ENCODE data around the gene OGFOD3.
A peak's percentile ranks its signal among the peaks of the same experiment; 100 is the strongest.
"Not testable (repeated sequence)": the region's sequence is repeated elsewhere in the genome, so short reads cannot be mapped to it uniquely, and the experiment has no call there.

OGFOD3 gene, protein sequence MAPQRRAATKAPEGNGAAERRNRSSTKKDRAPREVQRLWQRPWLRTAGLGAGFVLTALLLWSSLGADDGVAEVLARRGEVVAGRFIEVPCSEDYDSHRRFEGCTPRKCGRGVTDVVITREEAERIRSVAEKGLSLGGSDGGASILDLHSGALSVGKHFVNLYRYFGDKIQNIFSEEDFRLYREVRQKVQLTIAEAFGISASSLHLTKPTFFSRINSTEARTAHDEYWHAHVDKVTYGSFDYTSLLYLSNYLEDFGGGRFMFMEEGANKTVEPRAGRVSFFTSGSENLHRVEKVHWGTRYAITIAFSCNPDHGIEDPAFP

DNA sequence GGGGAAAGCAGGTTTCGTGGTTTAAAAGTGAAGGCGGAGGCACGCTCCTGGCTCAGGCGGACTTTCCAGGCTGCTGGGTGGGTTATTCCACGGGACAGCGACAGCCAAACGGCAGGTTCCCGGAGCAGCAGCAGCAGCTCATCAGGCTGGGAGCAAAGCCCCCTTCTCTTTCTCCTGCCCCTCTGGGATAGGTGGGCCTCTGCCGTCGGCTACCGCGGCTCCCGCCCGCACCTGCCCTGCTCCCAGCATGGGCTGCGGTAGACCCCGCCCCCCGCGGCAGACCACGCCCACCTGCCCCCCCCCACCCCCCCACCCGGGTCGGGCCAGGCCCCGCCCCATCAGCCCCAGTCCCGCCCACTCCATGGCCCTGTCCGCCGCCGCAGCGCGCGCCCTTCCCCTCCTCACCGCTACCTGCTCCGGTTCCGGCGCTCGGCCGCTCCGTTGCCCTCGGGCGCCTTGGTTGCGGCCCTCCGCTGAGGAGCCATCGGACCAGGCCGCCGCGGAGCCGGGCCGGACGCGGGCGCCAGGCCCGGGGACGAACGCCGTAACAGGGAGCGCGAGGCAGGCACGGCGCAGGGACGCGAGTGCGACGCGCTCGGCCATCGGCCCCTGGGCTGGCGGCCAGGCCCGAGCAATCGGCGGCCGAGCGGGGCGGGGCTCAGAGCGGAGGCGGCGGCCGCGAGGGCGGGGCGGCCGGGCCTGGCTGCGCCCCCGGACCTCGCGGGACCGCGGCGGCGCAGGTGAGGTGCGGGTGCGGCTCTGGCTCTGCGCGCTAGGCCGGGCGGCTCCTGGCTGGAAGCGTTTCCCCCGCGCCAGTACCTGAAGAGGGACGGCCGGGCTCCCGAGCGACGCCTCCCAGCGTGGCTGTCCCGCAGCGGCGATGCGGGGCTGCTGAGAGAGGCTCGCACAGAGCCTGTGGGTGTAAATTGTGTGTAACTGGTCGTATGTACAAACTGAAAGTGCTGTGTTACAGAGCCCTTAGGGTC lies at the start of gene OGFOD3, which contains the start of gene HEXD:
Gene OGFOD3, minus strand, starts transcription at position 586 of the 986 bp plus-strand sequence. Its CDS starts 101 bp downstream, at position 485.
Gene HEXD, plus strand, starts transcription at position 347 of the 986 bp plus-strand sequence. CDS start 1,453 bp downstream, outside the sequence.
- Histone ChIP-seq H3K27me3 (ENCODE audit: control insufficient read depth, insufficient read depth, low read length) (no peaks in the 10 kb centered on the region), H3K36me3 (ENCODE audit: control insufficient read depth, insufficient read depth, low read length) (peaks cover 4% of the 10 kb centered on the region), H3K9ac (ENCODE audit: low read length) (peak within 1 kb of the TSS; percentile 80), H3K4me1 (ENCODE audit: control insufficient read depth, insufficient read depth, low read length) (peaks cover 4% of the 10 kb centered on the region), H3K9me3 (ENCODE audit: control insufficient read depth, low read length) (no peaks in the 10 kb centered on the region), H3K4me3 (ENCODE audit: low read length) (peak within 1 kb of the TSS; percentile 93)

DNA sequence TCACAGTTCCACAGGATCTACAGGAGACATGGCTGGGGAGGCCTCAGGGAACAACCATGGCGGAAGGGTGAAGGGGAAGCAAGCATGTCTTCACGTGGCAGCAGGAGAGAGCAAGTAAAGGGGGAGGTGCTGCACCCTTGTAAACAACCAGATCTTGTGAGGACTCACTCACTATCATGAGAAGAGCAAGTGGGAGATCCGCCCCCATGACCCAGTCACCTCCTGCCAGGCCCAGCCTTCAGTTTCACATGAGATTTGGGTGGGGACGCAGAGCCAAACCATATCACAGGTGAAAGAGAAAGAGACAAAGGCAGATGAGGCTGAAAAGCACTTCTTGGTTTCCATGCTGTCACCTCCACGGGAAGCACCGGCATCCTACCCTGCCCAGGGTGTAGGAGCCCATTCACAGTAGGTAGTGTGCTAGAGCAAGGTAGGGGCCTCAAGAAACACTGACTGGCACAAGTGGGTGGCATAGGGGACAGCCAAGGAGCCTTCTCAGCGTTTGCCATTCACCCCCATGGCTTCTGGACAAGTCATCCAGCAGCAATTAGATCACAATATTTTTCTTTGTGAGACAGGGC lies 46.7 kb upstream of the OGFOD3 start:
- H3K4me3 ChIP-seq (ENCODE audit: low read length) = no peak overlapping the region
- no peaks in the 10 kb centered on the region for H3K9me3 ChIP-seq (ENCODE audit: control insufficient read depth, low read length)
- H3K27me3 ChIP-seq (ENCODE audit: control insufficient read depth, insufficient read depth, low read length) = no peaks in the 10 kb centered on the region
- peaks cover 29% of the 10 kb centered on the region for H3K4me1 ChIP-seq (ENCODE audit: control insufficient read depth, insufficient read depth, low read length)
- H3K36me3 ChIP-seq (ENCODE audit: control insufficient read depth, insufficient read depth, low read length) = peaks cover 22% of the 10 kb centered on the region
- H3K9ac ChIP-seq (ENCODE audit: low read length) = no peak overlapping the region

DNA sequence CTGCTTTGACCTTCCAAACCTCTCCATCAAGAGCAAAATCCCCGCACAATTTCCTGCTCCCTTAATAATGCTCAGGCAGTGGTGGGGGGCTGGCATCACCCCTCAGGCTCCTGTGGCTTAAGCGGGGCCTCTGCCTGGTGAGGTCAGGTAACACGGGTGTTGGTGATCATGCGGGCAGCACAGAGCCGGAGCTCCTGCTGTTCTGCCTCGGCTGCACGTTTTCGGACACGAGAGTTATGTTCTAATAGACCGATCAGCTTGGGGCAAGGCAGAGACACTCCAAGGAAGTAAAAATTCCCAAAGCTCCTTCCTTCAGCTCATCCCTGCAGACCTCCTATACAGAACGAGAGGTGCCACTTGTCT lies 46.2 kb upstream of the OGFOD3 start:
- Histone ChIP-seq H3K9ac (ENCODE audit: low read length) (no peak overlapping the region), H3K9me3 (ENCODE audit: control insufficient read depth, low read length) (no peaks in the 10 kb centered on the region), H3K36me3 (ENCODE audit: control insufficient read depth, insufficient read depth, low read length) (peaks cover 22% of the 10 kb centered on the region), H3K27me3 (ENCODE audit: control insufficient read depth, insufficient read depth, low read length) (no peaks in the 10 kb centered on the region), H3K4me1 (ENCODE audit: control insufficient read depth, insufficient read depth, low read length) (peaks cover 34% of the 10 kb centered on the region), H3K4me3 (ENCODE audit: low read length) (no peak overlapping the region)

DNA sequence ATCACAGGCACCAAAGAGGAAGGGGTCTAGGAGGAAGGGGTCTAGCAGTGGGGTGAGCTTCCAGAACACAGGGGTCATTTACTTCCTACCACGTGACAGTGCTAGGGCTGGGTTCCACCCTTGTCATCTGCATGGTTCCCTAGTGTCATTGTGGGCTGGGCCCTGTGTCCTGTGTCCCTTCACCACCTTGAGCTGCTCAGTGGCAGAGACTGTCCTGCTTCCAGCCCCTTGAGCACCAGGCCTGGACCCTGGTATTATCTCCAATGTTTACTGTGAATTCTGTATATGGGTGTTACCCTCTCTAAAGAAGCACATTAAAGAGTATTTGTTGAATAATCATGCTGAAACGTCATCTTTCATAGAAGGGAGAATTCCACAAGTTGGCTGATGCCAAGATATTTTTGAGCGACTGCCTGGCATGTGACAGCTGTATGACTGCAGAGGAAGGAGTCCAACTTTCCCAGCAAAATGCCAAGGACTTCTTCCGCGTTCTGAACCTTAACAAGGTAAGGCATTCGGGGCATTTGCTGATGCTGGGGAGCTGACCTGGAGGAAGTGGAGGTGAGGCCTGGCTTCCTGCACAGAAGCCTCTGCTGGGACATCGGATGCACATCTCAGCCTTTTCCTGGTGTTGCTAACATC lies 45.7 kb upstream of the OGFOD3 start:
- Histone ChIP-seq H3K4me1 (ENCODE audit: control insufficient read depth, insufficient read depth, low read length) (peaks cover 35% of the 10 kb centered on the region), H3K27me3 (ENCODE audit: control insufficient read depth, insufficient read depth, low read length) (no peaks in the 10 kb centered on the region), H3K4me3 (ENCODE audit: low read length) (no peak overlapping the region), H3K36me3 (ENCODE audit: control insufficient read depth, insufficient read depth, low read length) (peaks cover 22% of the 10 kb centered on the region), H3K9me3 (ENCODE audit: control insufficient read depth, low read length) (no peaks in the 10 kb centered on the region), H3K9ac (ENCODE audit: low read length) (no peak overlapping the region)

DNA sequence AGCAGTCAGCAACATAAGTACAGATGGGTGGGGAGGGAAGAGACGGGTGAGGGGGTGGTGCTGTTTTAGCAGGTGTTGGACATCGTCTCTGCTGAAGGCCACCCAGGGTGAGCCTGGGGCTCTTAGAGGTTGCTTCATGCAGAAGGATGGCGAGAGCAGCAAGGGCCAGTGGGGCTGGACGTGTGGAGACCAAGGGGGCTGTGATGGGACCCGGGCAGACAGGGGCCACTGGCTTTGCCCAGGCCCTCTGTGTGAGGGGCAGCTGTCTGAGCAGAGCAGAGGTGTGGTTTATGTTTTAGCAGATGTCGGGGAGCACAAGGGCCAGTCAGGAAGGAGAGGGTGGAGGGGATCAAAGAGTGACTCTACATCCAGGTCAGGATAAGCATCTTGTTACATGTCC lies 45.0 kb upstream of the OGFOD3 start:
- Histone ChIP-seq H3K9me3 (ENCODE audit: control insufficient read depth, low read length) (no peaks in the 10 kb centered on the region), H3K27me3 (ENCODE audit: control insufficient read depth, insufficient read depth, low read length) (no peaks in the 10 kb centered on the region), H3K4me1 (ENCODE audit: control insufficient read depth, insufficient read depth, low read length) (peaks cover 35% of the 10 kb centered on the region), H3K4me3 (ENCODE audit: low read length) (no peak overlapping the region), H3K9ac (ENCODE audit: low read length) (no peak overlapping the region), H3K36me3 (ENCODE audit: control insufficient read depth, insufficient read depth, low read length) (peaks cover 22% of the 10 kb centered on the region)

DNA sequence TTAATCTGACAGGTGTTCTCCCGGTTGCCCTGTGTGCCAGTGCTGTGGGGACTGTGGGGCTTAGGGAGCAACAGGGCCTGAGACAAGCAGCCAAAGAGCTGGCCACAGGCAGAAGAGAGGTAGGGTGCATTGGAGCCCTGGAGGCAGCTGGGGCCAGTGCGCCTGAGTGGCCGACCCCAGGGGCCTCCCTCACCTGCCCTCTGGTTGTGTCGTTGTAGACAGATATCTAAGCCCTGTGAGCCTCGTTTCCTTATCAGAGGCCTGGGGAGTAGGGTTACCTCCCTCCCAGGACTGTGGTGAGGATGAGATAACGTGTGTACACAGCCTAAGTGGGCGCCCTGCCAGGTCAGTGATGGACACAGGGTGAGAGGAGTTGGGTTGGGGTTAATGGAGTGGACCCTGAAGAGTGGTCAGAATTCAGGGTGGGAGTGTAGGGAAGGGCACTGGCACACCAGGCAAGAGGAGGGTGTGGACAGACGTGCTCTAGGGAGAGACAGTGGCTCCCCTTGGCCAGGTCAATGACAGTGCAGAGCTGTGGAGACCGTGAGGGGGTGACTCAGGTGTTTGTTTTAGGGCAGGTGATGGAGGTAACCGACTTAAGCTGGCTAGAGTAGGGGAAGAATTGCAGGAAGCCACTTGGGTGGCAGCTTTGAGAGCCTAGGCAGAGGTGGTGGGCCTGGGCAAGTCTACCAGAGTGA lies 43.6 kb upstream of the OGFOD3 start:
- H3K4me1 ChIP-seq (ENCODE audit: control insufficient read depth, insufficient read depth, low read length) = peaks cover 46% of the 10 kb centered on the region
- peaks cover 22% of the 10 kb centered on the region for H3K36me3 ChIP-seq (ENCODE audit: control insufficient read depth, insufficient read depth, low read length)
- H3K27me3 ChIP-seq (ENCODE audit: control insufficient read depth, insufficient read depth, low read length) = no peaks in the 10 kb centered on the region
- no peak overlapping the region for H3K4me3 ChIP-seq (ENCODE audit: low read length)
- H3K9ac ChIP-seq (ENCODE audit: low read length) = peak overlapping the region; percentile 33
- no peaks in the 10 kb centered on the region for H3K9me3 ChIP-seq (ENCODE audit: control insufficient read depth, low read length)

DNA sequence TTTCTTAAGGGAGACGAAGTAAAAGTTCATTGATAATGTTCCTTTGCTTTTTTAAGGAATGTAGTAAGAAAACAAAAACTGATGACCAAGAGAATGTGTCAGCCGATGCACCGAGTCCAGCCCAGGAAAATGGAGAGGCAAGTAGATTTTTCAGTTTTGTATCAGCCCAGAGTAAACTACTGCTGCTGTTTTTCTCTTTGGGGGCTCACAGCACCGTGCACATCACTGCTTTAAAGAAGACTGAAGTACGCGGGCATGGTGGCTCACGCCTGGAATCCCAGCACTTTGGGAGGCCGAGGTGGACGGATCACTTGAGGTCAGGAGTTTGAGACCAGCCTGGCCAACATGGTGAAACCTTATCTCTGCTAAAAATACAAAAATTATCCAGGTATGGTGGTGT lies 41.5 kb upstream of the OGFOD3 start:
- H3K9me3 ChIP-seq (ENCODE audit: control insufficient read depth, low read length); H3K4me3 ChIP-seq (ENCODE audit: low read length); H3K9ac ChIP-seq (ENCODE audit: low read length); H3K27me3 ChIP-seq (ENCODE audit: control insufficient read depth, insufficient read depth, low read length): not testable (repeated sequence)
- Histone ChIP-seq H3K36me3 (ENCODE audit: control insufficient read depth, insufficient read depth, low read length) (peaks cover 15% of the 10 kb centered on the region), H3K4me1 (ENCODE audit: control insufficient read depth, insufficient read depth, low read length) (peaks cover 47% of the 10 kb centered on the region)

DNA sequence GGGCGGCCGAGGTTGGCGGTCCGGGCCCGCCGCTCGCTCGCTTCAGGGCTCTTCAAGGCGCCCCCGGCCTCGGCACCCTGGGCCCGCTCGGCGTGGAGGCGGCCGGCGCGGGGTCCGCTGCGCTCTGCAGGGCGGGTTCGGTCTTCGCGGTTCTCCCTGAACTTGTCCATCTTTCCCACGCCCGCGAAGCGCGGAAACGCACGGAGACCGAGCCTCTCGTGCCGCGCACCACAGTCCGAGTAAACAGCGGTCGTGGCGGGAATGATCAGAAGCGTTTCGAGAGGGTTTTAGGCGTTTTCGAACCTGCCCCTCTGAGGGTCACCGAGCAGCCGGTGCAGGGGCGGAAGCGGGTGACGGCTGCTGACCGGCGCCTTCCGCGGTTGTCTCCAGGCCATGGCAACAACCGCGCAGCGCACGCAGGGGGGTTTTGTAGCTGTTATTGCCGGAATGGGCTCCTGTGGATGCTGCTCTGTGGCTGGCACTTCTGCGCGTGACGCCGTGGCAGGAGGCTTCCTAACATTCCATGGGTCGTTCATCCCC lies 40.6 kb upstream of the OGFOD3 start:
- Histone ChIP-seq H3K27me3 (ENCODE audit: control insufficient read depth, insufficient read depth, low read length) (no peaks in the 10 kb centered on the region), H3K9ac (ENCODE audit: low read length) (peak overlapping the region; percentile 99), H3K4me1 (ENCODE audit: control insufficient read depth, insufficient read depth, low read length) (peaks cover 47% of the 10 kb centered on the region), H3K36me3 (ENCODE audit: control insufficient read depth, insufficient read depth, low read length) (peaks cover 9% of the 10 kb centered on the region), H3K4me3 (ENCODE audit: low read length) (peak overlapping the region; percentile 63), H3K9me3 (ENCODE audit: control insufficient read depth, low read length) (no peaks in the 10 kb centered on the region)

DNA sequence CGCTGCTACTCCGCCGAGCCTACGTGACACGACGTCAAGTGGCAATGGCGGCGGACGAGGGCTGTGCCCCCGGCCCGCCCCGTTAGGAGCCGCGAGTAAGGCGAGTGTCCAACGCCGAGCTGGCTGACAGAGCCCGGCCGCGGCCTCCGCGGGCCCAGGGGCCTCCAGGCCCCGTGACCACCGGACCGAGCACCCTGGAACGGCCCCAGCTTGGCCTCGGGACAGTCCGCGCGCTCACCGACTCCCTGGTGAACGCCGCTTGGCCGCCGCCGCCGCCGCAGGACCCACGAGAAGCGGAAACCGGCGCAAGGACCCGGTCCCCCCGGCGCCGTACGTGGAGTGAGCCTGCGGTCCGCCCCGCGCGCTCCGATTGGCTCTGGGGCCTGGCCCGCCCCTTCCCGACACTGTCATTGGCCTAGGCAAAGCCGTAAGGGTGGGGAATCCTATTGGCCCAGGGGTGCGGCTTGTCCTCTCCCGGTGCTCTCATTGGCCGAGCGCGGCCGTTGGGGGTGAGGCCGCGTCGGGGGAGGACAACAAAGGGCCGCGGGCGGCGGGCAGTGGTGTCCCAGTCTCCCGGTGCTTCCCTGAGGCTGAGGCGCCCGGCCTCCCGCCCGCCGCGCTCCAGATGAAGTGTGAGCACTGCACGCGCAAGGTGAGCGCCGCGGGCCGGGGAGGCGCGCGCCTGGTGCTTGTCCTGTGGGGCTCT lies 39.9 kb upstream of the OGFOD3 start, which contains the start of gene NARF:
Gene NARF, plus strand, starts transcription at position 563 of the 706 bp plus-strand sequence. Its CDS starts 63 bp downstream, at position 626.
- Histone ChIP-seq H3K9ac (ENCODE audit: low read length) (peak within 1 kb of the TSS; percentile 99), H3K9me3 (ENCODE audit: control insufficient read depth, low read length) (no peaks in the 10 kb centered on the region), H3K4me3 (ENCODE audit: low read length) (peak within 1 kb of the TSS; percentile 63), H3K36me3 (ENCODE audit: control insufficient read depth, insufficient read depth, low read length) (peaks cover 3% of the 10 kb centered on the region), H3K4me1 (ENCODE audit: control insufficient read depth, insufficient read depth, low read length) (peaks cover 41% of the 10 kb centered on the region), H3K27me3 (ENCODE audit: control insufficient read depth, insufficient read depth, low read length) (no peaks in the 10 kb centered on the region)

DNA sequence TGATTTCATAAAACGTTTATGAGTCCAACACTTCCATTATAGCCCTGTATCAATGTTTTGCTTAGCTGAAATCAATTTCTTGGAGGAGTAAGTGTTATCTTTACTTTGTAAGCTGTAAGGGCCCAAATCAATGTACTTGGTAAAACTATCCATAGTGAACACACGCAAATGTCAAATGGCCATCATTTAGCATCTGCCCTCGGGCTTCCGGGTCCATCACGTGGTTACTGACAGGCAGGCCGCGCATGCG lies 39.5 kb upstream of the OGFOD3 start:
- Histone ChIP-seq H3K9me3 (ENCODE audit: control insufficient read depth, low read length) (no peaks in the 10 kb centered on the region), H3K27me3 (ENCODE audit: control insufficient read depth, insufficient read depth, low read length) (no peaks in the 10 kb centered on the region), H3K4me1 (ENCODE audit: control insufficient read depth, insufficient read depth, low read length) (peaks cover 38% of the 10 kb centered on the region), H3K9ac (ENCODE audit: low read length) (peak overlapping the region; percentile 99), H3K36me3 (ENCODE audit: control insufficient read depth, insufficient read depth, low read length) (peaks cover 3% of the 10 kb centered on the region), H3K4me3 (ENCODE audit: low read length) (peak overlapping the region; percentile 54)
